Stomach smooth muscle (tissue), 2 donors: ENCODE results near the gene PHACTR3.

ENCODE experiments used
- H3K27ac ChIP-seq: one replicate; pipeline ENCODE4 v1.7.0; 2013; ENCODE audit warnings: mild to moderate bottlenecking, low read length, inconsistent platforms
- H3K27me3 ChIP-seq, 2 donors: one replicate each; pipeline ENCODE4 v1.7.0; 2013; ENCODE audit warnings: low read length in 2 of 2; ENCODE audit not compliant: insufficient read depth in 2 of 2, control insufficient read depth in 1 of 2
- H3K36me3 ChIP-seq, 2 donors: one replicate each; pipeline ENCODE4 v1.7.0; 2013; ENCODE audit warnings: low read length in 2 of 2; ENCODE audit not compliant: control insufficient read depth in 2 of 2, insufficient read depth in 2 of 2
- H3K4me1 ChIP-seq: one replicate; pipeline ENCODE4 v1.7.0; 2013; ENCODE audit warnings: low read length; ENCODE audit not compliant: control insufficient read depth, insufficient read depth
- H3K4me3 ChIP-seq, 2 donors: one replicate each; pipeline ENCODE4 v1.7.0; 2013; ENCODE audit warnings: low read length in 2 of 2
- H3K9ac ChIP-seq, 2 donors: one replicate each; pipeline ENCODE4 v1.7.0; 2013; ENCODE audit warnings: low read length in 2 of 2, mild to moderate bottlenecking in 1 of 2
- H3K9me3 ChIP-seq, 2 donors: one replicate each; pipeline ENCODE4 v1.7.0; 2013; ENCODE audit warnings: low read length in 2 of 2; ENCODE audit not compliant: control insufficient read depth in 2 of 2
- donor health status: healthy.
- donor health status: Pancreatic carcinoma.

The PHACTR3 gene

DNA sequence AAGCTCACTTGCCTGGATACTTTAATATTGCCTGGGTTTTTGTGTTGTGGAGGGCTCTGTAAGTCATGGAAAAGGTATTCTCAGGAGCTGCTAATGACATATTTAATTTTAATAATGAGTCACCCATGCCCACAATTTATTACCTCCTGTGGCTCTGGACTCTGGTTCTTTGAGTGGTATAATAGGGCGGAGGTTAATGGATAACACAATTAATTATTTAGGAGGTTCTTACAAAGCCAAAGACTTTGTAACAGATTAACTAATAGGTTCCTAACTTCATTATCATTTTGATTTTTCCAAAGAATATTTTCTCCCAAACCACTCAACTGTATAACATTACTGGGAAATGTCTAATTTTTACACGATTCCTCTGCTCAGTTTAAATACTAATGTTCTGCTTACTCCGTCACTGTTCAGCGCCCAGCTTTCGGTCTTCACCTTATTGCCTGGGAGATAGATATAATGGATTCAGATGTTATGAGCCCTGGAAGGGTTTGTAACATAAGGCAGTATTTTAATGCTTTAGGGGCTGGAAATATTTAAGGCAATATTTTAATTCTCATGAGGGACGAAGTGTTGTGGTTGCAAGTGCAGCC lies 29.4 kb downstream of the PHACTR3 start:
- no peak overlapping the region for H3K4me3 ChIP-seq
- H3K9me3 ChIP-seq, result no peaks in the 10 kb centered on the region
- peaks cover 0 to 13% of the 10 kb centered on the region in 2 donors for H3K27me3 ChIP-seq
- H3K36me3 ChIP-seq, result no peaks in the 10 kb centered on the region
- no peak overlapping the region for H3K27ac ChIP-seq
- H3K4me1 ChIP-seq, result no peaks in the 10 kb centered on the region
- no peak overlapping the region for H3K9ac ChIP-seq

DNA sequence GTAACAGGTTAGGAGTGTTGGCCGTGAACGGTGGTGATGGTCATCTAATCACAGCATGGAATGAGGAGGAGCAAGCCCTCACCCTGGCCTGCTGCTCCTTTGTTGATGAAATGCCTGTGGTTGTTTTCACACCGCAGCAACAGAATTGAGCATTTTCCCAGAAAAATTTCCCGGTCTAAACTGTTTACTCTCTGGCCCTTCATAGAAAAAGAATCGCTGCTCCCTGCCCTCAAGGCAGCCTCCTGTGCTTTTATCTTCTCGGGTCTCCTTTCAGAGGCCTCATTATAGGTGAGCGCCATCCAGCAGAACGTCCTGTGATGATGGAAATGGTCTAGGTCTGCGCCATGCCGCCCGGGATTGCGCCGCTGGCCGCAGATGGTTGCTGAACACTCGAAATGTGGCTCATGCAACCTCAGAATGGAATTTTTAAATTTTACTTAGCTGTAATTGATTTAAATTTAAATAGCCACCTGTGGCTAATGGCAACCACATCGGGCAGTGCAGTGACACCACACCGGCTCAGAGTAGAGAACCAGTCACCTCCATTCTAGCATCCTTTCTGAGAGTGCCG lies 30.2 kb downstream of the PHACTR3 start:
- Histone ChIP-seq H3K9ac (no peak overlapping the region), H3K27ac (no peak overlapping the region), H3K4me3 (no peak overlapping the region), H3K27me3 (peaks cover 0 to 13% of the 10 kb centered on the region in 2 donors), H3K4me1 (no peaks in the 10 kb centered on the region), H3K36me3 (no peaks in the 10 kb centered on the region), H3K9me3 (no peaks in the 10 kb centered on the region)

DNA sequence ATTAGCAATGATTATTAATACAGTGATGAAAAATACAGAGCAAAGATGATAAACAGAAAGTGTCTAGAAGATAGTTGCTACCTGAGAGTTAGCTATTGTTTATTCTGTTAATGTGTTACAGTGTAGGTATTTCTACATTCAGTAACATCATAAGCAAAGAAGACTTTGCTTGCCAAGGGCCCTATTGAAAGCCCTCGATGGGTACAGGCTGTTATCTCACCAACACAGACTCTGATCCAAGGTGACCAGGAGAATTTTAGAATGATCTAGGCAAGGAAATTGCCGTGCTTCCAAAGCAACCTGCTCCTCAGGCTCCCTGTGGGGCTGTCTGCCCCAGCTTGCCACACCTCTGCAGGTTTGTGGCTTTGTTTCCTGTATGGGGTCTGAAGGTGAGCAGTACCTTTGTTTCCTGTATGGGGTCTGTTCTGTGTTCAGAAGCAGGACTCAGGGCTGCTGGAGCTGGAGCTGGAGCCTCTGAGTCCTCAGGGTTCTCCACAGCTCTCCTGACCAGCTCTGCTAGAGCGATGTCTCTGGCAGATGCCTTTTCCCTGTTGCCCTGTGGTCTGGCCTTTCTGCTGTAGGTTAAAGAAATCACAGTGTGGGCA lies 32.5 kb downstream of the PHACTR3 start:
- Histone ChIP-seq H3K4me1 (no peaks in the 10 kb centered on the region), H3K27ac (no peak overlapping the region), H3K36me3 (no peaks in the 10 kb centered on the region), H3K27me3 (peaks cover 0 to 4% of the 10 kb centered on the region in 2 donors), H3K9ac (no peak overlapping the region), H3K9me3 (no peaks in the 10 kb centered on the region), H3K4me3 (no peak overlapping the region)

DNA sequence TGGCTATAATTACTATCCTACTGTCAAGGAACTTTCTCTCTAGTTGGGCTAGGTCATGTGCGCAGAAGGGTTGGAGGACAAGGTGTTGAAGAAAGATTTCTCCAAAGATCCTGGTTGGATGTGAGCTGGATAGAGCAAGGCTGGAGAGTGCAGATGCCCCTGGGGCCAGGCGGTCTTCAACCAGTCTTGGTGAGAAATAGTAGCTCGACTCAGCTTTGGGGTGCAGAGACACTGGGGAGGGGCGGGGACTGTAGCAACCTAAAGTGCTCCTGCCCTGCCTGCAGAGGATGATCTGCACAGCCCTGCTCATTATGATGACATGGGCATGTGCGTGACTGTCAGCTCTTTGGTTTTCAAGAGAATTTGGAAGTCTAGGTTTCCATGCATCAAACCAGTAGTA lies 35.9 kb downstream of the PHACTR3 start:
- no peak overlapping the region for H3K9ac ChIP-seq
- no peaks in the 10 kb centered on the region for H3K36me3 ChIP-seq
- no peaks in the 10 kb centered on the region for H3K9me3 ChIP-seq
- H3K4me3 ChIP-seq, result no peak overlapping the region
- peaks cover 0 to 4% of the 10 kb centered on the region in 2 donors for H3K27me3 ChIP-seq
- no peak overlapping the region for H3K27ac ChIP-seq
- H3K4me1 ChIP-seq, result peaks cover 14% of the 10 kb centered on the region

DNA sequence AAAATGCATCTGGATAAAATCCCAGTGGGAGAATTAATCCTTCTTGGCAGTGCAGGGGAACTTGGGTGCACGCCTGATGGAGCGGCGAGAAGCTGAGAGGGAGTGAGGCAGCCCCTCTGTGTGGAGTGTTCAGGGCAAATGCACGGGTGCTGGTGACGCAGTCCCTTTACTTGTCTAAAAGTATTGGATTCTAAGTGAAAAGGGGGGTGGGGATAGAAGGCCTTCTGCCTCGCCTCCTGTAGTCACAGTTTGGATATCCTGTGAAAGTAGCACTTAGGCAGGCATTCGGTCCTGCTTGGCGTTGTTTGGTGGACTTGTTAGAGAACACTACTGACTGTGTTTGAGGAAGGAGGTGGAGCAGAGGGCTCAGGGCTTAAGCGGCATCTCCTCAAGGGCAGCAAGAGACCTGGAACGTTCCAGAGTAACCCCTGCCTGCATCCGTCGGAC lies 39.3 kb downstream of the PHACTR3 start:
- Histone ChIP-seq H3K27me3 (no peaks in the 10 kb centered on the region), H3K27ac (no peak overlapping the region), H3K36me3 (no peaks in the 10 kb centered on the region), H3K4me3 (peak overlapping the region in 1 of 2 donors; percentile 40), H3K9ac (no peak overlapping the region), H3K4me1 (peaks cover 15% of the 10 kb centered on the region), H3K9me3 (no peaks in the 10 kb centered on the region)

DNA sequence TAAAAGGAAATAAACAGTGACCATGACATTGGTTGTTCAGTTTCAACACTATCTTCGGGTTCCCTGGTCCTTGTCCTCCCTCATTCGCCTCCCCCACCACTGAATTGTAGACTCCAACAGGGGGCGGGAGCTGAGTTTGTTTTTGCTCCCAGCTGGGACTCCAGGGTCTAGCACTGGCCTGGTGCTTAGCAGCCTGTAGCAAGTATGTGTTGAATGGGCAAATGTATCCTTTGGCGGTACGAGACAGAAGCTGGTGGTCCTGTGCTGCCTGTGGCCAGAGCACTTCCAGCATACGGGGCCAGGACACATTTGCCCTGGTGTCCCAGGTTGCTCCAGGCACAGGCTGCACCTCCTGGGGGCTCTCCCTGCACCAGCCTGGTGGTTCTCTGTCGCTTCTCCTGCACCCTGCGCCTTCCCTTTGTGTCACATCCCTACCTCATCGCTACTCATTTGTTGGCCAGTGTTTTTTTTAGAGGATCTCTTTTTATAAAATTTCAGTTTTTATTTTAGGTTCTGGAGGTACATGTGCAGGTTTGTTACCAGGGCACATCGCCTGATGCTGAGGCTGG lies 40.1 kb downstream of the PHACTR3 start:
- peaks cover 15% of the 10 kb centered on the region for H3K4me1 ChIP-seq
- H3K9ac ChIP-seq, result no peak overlapping the region
- H3K27ac ChIP-seq, result no peak overlapping the region
- H3K36me3 ChIP-seq, result no peaks in the 10 kb centered on the region
- no peaks in the 10 kb centered on the region for H3K9me3 ChIP-seq
- no peaks in the 10 kb centered on the region for H3K27me3 ChIP-seq
- no peak overlapping the region for H3K4me3 ChIP-seq

DNA sequence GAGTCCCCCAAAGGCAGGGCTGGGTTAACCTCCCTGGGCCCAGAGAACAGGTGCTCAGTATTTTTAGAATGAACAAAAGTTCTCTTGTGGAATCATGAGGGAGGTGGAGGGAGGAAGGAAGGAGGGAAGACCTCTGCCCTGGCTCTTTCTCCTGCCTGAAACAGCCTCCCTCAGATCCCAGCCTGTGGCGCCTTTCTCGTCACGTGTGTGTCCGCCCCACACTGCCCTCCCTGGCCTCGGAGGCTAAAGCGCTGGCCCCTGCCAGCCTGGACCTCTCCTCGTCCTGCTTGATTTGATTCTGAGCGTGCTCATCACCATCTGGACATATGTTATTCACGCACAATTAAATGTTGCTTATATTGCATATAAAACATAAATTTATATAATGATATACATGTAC lies 40.9 kb downstream of the PHACTR3 start:
- Histone ChIP-seq H3K9me3 (no peaks in the 10 kb centered on the region), H3K4me3 (no peak overlapping the region), H3K36me3 (no peaks in the 10 kb centered on the region), H3K27me3 (no peaks in the 10 kb centered on the region), H3K27ac (no peak overlapping the region), H3K4me1 (peaks cover 15% of the 10 kb centered on the region), H3K9ac (no peak overlapping the region)

DNA sequence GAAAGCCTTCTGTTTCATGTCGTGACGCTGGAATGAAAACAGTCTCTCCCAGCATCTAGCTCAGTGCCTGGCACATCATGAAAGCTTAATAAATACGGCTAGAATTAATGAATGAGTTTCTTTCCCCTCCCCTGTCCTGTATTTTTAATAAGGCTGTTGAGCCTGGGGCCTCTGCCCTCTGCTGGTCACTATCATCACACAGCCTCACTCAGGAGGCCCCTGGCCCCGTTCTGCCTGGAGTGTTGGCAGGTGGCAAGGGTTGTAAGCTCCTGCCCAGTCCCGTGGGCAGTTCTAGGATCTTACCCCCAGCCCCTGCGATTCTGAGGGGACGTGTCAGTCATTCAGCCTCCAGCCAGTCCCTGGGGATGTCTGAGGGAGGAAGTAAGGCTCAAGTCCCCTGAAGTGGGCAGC lies 41.4 kb downstream of the PHACTR3 start:
- Histone ChIP-seq H3K4me3 (no peak overlapping the region), H3K4me1 (peaks cover 15% of the 10 kb centered on the region), H3K27me3 (no peaks in the 10 kb centered on the region), H3K9me3 (no peaks in the 10 kb centered on the region), H3K36me3 (no peaks in the 10 kb centered on the region), H3K9ac (no peak overlapping the region), H3K27ac (no peak overlapping the region)

DNA sequence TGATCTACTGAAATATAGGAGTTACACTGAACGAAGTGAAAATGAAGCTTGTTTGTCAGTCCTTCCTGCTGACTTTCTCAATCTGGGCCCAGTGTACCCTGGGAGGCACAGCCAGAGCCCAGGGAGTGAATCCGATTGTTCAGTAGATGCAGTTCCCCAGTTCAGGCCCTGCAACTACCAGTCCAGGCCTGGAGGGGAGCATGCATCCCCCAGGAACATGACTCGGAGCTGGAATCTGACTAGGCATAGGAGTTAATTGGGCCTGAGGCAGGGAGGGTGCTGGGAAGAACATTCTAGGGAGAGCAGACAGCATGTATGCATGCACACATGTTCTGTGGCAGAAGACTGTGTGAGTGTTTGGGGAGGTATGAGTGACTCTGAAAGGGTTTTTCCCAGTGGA lies 42.1 kb downstream of the PHACTR3 start:
- H3K4me1 ChIP-seq, result peaks cover 15% of the 10 kb centered on the region
- H3K27me3 ChIP-seq, result no peaks in the 10 kb centered on the region
- no peak overlapping the region for H3K27ac ChIP-seq
- H3K36me3 ChIP-seq, result no peaks in the 10 kb centered on the region
- no peak overlapping the region for H3K9ac ChIP-seq
- H3K9me3 ChIP-seq, result no peaks in the 10 kb centered on the region
- no peak overlapping the region for H3K4me3 ChIP-seq

DNA sequence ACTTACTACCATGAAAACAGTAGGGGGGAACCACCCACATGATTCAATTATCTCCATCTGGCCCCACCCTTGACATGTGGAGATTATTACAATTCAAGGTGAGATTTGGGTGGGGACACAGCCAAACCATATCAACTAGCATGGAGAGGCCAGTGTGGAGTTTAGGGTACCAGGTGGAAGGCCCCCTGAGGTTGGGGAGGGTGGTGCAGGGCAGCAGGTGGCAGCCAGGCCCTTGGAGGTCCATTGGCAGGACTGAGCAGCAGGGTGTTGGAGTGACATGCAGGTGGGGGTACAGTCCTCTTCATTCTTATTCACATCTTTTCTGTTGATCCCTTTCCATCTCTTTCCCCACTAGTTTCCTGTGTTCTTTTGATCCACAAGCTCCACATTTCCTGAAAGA lies 42.9 kb downstream of the PHACTR3 start:
- Histone ChIP-seq H3K27me3 (no peaks in the 10 kb centered on the region), H3K27ac (no peak overlapping the region), H3K9me3 (no peaks in the 10 kb centered on the region), H3K36me3 (no peaks in the 10 kb centered on the region), H3K4me3 (no peak overlapping the region), H3K9ac (no peak overlapping the region), H3K4me1 (peaks cover 15% of the 10 kb centered on the region)
